HFF-Myc (cell line): ENCODE measurements around the gene IL10.

Experiments
- DNase-seq: peaks from one replicate; pipeline ENCODE4 v3.0.0-alpha.2; 2011; ENCODE audit warnings: low read depth; ENCODE audit errors: extremely low read depth
- H3K4me3 ChIP-seq: replicated peaks from 2 replicates; pipeline ENCODE4 v1.5.1; 2011; ENCODE audit warnings: low read depth, mild to moderate bottlenecking, control low read depth, low read length
- TF ChIP-seq, protein P1 (sequence below): IDR thresholded peaks from 2 replicates; pipeline ENCODE4 v1.5.1; 2012; ENCODE audit warnings: mild to moderate bottlenecking, low read depth, low read length, control low read depth; ENCODE audit errors: missing control alignments

The IL10 gene

DNA sequence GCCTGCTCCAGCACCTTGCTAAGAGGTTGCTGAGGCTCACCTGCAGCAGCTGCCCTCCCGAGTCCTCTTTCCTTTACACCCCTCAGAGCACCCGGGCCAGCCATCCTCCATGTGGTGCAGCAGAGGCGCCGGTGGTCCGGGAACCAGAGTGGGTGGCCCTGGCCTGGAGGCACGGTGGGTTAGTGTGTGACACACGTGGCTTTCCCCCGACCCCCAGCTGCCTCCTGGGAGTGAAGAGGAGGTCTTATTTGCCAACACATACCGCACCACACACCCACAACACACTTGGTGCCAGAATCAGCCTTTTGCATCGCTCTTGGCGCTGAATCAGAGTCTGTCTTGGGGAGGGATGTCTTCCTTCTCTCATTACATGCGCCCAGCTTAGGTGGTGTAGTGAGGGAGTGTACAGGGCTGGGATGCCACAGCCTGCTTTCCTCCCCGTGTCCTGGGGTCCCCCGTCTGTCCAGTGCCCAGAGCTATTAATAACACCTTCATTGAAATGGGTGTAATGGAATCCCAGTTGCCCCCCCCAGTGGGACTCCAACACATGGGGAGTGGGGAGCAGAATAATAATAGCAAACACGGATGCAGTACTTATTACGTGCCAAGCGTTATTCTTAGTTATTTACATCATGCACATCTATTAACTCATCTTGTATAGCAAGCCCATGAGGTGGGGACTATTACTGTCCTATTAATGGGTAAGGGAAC is 49.4 kb downstream of the IL10 start:
- TF ChIP-seq, protein P1, sequence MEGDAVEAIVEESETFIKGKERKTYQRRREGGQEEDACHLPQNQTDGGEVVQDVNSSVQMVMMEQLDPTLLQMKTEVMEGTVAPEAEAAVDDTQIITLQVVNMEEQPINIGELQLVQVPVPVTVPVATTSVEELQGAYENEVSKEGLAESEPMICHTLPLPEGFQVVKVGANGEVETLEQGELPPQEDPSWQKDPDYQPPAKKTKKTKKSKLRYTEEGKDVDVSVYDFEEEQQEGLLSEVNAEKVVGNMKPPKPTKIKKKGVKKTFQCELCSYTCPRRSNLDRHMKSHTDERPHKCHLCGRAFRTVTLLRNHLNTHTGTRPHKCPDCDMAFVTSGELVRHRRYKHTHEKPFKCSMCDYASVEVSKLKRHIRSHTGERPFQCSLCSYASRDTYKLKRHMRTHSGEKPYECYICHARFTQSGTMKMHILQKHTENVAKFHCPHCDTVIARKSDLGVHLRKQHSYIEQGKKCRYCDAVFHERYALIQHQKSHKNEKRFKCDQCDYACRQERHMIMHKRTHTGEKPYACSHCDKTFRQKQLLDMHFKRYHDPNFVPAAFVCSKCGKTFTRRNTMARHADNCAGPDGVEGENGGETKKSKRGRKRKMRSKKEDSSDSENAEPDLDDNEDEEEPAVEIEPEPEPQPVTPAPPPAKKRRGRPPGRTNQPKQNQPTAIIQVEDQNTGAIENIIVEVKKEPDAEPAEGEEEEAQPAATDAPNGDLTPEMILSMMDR = no peak
- H3K4me3 ChIP-seq = no peak overlapping the region
- DNase-seq = no peak

DNA sequence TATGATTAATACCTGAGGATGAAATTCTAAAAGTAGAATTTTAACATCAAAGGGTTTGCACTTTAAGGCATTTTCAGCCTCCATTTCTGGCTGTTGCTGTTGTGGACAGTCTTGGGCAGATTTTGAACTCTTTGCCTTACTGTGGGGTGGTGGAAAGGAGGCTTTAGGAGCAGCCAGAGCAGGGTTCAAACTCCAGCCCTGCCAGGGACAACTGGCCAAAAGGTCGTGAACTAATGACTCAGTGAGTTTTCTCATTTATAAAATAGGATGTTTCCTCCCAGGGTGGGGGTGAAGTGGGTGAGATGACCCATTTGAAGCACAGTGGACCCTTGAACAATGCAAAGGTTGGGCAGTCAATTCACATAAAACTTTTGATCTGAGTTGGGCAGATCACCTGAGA is 50.8 kb downstream of the IL10 start:
- no peak for DNase-seq
- TF ChIP-seq, protein P1 = no peak
- no peak overlapping the region for H3K4me3 ChIP-seq

DNA sequence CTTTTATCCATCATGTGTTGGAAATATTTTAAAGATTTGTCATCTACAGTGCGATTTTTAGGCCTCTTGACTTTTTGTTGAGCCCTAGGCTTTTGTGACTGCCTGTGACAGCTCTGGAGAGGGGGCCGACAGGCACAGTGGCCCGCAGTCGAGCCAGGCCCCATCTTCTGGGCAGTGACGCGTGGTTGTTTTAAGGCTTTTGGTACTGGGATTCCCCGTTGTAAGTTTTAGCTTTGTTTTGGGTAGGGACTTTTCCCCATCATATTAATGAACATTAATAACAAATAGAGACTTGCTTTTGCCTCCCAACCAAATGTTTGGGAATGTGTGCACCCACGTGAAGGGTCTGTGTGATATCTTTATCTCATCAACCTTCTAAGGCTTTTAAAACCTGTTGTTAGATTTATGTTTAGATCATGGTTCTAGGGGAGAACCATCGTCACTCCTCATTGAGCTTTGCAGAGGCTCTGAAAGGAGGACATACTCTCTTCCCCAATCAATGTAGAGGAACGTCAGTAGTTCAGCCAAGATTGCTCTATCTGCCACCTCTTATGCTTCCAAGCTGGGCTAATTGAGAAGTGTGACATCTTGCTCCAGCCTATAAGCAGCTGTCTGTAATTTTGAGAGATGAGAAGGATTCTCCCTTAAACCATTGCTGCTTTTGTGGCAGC is 53.0 kb downstream of the IL10 start:
- no peak for DNase-seq
- TF ChIP-seq, protein P1 = no peak
- H3K4me3 ChIP-seq = no peak overlapping the region

DNA sequence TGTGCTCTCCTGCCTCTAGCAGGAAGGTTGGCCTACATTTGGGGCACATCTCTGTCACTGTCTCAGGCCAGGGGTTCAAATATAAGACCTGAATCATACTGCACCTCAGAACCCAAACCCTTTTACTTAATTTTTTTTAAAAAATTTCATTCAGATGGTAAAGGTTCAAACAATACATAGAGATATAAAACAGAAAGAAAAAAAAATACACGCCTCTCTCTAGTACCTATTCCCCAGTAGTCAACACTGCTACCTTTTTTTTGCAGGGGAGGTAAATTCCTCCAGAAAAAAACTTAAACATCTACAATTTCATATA is 54.7 kb downstream of the IL10 start:
- H3K4me3 ChIP-seq = no peak overlapping the region
- TF ChIP-seq, protein P1 = no peak
- DNase-seq = no peak
